Cardiac fibroblast (primary cell): ENCODE measurements around the gene NPTXR.

Experiments
- DNase-seq, 2 donors: peaks; one replicate each; pipeline versions ENCODE4 v3.0.0 to v3.0.0-alpha.2; 2010; ENCODE audit warnings: low read depth in 2 of 2
- H3K4me3 ChIP-seq, 2 donors: replicated peaks in 1 of 2; 1 replicate in 1 of 2; 2 replicates in 1 of 2; pipeline ENCODE4 v1.5.1; 2011; ENCODE audit warnings: low read depth in 2 of 2, low read length in 2 of 2, mild to moderate bottlenecking in 2 of 2, moderate library complexity in 1 of 2
- TF ChIP-seq, protein P1 (sequence below): IDR thresholded peaks from one replicate; pipeline ENCODE4 v1.5.1; 2011; ENCODE audit warnings: low read depth, mild to moderate bottlenecking, low read length, inconsistent platforms

The NPTXR gene

DNA sequence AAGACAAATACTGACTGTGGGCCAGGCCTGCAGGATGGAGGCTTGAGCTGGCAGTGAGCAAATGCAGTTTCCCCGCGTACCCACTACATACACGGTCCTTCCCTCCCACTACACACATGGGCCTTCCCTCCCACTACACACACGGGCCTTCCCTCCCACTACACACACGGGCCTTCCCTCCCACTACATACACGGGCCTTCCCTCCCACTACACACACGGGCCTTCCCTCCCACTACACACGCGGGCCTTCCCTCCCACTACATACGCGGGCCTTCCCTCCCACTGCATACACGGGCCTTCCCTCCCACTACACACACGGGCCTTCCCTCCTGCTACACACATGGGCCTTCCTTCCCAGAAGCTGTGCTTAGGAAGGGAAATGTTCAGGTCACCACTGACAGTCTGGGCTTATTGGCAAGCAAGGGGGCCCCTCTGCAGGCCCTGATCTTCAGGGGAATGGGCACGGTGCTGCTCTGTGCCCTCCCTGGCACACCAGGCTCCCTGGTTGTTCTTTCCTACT lies 60.7 kb downstream of the NPTXR start:
- no peak for DNase-seq

DNA sequence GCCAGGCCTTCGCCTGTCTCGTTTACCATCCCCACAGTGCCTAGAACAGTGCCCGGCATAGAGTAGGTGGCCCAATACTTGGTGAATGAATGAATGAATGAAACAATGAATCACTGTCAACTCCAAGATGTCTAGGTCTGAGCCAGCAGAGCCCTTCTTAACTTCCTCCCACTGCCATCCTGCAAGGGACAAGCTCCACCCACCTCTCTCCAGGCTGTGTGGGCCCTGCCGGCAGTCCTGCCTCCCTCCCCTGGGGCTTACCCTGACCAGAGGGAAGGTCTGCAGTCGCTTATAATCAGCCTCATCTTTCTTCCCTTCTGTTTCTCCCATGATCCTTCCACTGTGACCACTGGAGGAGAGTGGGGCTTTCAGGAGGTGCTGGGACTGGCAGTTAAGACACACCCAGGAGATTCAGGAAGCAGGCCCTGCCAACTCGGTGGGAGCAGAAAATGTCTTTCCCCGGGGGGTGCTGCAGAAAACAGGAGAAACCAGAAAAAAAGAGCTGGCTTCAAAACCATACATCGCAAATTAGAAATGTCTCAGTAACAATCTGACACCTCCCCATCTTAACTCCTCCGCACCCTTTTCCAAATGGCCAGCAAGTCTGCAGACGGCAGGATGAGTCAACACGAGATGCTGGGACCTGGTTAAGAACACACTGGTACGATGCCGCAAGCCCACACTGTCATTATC lies 61.3 kb downstream of the NPTXR start:
- DNase-seq, result peak; percentile 72 to 75

More for the DNA sequence above, 60.7 kb downstream of the NPTXR start:
- no peak overlapping the region for H3K4me3 ChIP-seq
- TF ChIP-seq, protein P1, sequence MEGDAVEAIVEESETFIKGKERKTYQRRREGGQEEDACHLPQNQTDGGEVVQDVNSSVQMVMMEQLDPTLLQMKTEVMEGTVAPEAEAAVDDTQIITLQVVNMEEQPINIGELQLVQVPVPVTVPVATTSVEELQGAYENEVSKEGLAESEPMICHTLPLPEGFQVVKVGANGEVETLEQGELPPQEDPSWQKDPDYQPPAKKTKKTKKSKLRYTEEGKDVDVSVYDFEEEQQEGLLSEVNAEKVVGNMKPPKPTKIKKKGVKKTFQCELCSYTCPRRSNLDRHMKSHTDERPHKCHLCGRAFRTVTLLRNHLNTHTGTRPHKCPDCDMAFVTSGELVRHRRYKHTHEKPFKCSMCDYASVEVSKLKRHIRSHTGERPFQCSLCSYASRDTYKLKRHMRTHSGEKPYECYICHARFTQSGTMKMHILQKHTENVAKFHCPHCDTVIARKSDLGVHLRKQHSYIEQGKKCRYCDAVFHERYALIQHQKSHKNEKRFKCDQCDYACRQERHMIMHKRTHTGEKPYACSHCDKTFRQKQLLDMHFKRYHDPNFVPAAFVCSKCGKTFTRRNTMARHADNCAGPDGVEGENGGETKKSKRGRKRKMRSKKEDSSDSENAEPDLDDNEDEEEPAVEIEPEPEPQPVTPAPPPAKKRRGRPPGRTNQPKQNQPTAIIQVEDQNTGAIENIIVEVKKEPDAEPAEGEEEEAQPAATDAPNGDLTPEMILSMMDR, result no peak

DNA sequence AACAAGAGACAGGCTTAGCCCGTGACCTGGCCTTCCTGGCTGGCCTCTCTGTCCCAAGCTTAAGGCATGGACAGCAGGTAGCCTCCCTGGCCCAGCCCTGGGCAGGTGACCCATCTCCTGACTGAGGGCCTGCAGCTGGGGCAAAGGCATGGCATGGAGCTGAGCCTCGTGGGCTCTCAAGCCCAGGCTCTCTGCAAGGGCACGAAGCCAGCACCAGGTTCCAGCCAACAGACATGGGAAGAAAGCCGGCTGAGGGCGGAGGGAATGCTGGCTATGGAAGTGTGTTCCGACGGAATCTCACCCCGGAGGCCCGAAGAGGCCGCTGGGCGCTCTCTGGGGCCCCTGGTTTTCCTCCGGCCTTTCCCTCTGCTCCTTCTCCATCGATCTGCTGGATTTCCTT lies 62.8 kb downstream of the NPTXR start:
- TF ChIP-seq, protein P1, result no peak
- DNase-seq, result no peak
- H3K4me3 ChIP-seq, result no peak overlapping the region

More for the DNA sequence above, 61.3 kb downstream of the NPTXR start:
- H3K4me3 ChIP-seq, result no peak overlapping the region
- TF ChIP-seq, protein P1, result no peak

DNA sequence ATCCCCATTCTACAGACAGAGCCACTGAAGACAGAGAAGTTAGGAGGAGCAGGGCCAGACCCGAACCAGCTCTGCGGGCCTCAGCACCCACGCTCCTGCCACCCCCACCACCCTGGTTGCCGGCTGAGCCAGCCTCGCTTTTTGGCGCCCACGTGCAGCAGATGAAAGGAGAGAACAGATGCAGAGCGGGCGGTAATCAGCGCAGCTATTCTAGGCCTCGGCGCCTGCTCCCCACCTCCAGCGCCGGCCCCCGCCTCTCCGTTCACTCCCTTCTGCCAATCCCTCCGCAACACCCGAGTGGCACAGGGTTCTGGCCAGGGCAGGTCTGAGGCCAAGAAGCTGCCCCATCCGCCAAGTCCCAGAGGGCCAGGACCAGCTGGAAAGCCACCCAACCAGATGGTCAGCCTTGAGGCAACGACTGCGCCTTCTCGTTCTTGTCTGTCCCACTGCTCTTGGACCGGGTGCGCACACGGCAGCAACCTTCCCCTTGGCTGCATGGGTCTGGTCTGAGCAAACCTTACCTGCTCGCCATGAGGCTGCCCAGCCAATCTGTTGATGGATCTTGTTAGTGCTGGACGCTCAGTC lies 66.6 kb downstream of the NPTXR start:
- no peak overlapping the region for H3K4me3 ChIP-seq
- TF ChIP-seq, protein P1, result no peak
- no peak for DNase-seq

DNA sequence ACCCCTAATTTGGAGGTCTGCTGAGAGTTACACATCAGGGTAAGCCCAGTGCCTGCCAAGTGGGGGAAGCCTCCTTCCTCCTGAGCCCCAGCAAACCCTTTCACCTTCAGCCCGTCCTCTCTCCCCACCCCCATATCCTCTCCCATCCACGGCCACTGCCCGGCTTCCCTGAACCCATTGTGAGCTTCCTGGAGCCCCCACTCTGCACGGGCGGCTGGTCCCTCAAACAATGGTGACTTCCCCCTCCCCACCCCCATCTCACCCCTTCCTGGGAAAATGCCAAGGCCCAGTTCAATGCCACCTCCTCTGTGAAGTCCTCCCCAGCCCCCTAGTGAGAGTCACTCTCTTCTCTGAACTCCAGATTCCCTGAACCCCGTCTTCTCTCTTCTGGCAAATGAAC lies 67.7 kb downstream of the NPTXR start:
- no peak for DNase-seq
- no peak overlapping the region for H3K4me3 ChIP-seq
- TF ChIP-seq, protein P1, result no peak

DNA sequence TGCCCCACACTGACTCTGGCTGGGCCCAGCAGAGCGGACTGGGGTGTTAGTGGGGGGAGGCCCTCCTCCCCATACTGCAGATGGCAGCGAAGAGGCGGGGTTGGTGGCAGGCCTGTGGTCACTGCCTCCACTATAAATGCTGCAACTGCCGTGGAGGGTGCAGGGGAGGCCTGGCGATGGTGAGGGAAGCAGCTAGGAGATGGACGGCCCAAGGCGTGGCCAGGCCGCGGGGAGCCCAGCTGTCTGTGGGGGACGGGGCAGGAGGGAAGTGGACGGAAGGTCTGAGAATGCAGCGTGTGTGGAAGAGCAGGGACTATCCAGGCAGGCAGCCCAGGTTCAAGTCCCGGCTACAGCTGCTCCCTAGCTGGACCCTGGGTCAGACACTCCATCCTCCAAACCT lies 68.2 kb downstream of the NPTXR start:
- TF ChIP-seq, protein P1, result no peak
- no peak for DNase-seq
- no peak overlapping the region for H3K4me3 ChIP-seq
